Keratinocyte (primary cell): ENCODE results near the gene MDN1. TPM values are rescaled to one million over a fixed set of nuclear protein-coding genes. Genes with fewer than 3 reads are reported as not detected.

Source experiments
- DNase-seq: peaks from one replicate; pipeline ENCODE4 v3.0.0-alpha.2; 2011; ENCODE audit warnings: low read depth, missing footprints, low spot score
- FAIRE-seq: peaks from 2 replicates; lab custom pipeline; 2011; peaks lifted over from hg19 to GRCh38; lab: Jason Lieb, UNC
- H2AFZ ChIP-seq: 2 replicates; pipeline ENCODE4 v1.6.0; 2012; ENCODE audit warnings: low read length, control low read depth, inconsistent platforms; ENCODE audit not compliant: control insufficient read depth
- H3K27ac ChIP-seq: 2 replicates; pipeline ENCODE4 v1.5.1; 2011; ENCODE audit warnings: low read length; ENCODE audit not compliant: control insufficient read depth, insufficient read depth
- H3K27me3 ChIP-seq: 3 replicates; pipeline ENCODE4 v1.6.0; 2011; ENCODE audit warnings: low read length; ENCODE audit not compliant: control insufficient read depth, insufficient read depth; ENCODE audit errors: extremely low read depth
- H3K36me3 ChIP-seq, 2 experiments: 2 replicates in 1 of 2; 3 replicates in 1 of 2; pipeline ENCODE4 v1.5.1; 2011; ENCODE audit warnings: low read length in 2 of 2, mild to moderate bottlenecking in 1 of 2; ENCODE audit not compliant: control insufficient read depth in 2 of 2, insufficient read depth in 2 of 2; ENCODE audit errors: extremely low read depth in 1 of 2
- H3K4me1 ChIP-seq: 3 replicates; pipeline ENCODE4 v1.5.1; 2011; ENCODE audit warnings: low read length; ENCODE audit not compliant: control insufficient read depth, insufficient read depth; ENCODE audit errors: extremely low read depth
- H3K4me2 ChIP-seq: 3 replicates; pipeline ENCODE4 v1.6.0; 2011; ENCODE audit warnings: low read depth, low read length; ENCODE audit not compliant: control insufficient read depth, insufficient read depth; ENCODE audit errors: extremely low read depth
- H3K4me3 ChIP-seq, 3 experiments: fragments of 200-600 bp in 1 of 3; sonication (generic) in 1 of 3; 2 replicates in 2 of 3; 3 replicates in 1 of 3; pipeline ENCODE4 v1.5.1; 2011 to 2016; ENCODE audit warnings: low read length in 3 of 3, mild to moderate bottlenecking in 3 of 3, control low read depth in 2 of 3, inconsistent platforms in 1 of 3, low read depth in 1 of 3, mixed read lengths in 1 of 3, mixed run types in 1 of 3, moderate library complexity in 1 of 3; ENCODE audit not compliant: control insufficient read depth in 2 of 3, insufficient read depth in 2 of 3; ENCODE audit errors: extremely low read depth in 1 of 3
- H3K79me2 ChIP-seq: 2 replicates; pipeline ENCODE4 v1.6.0; 2012; ENCODE audit warnings: low read length; ENCODE audit not compliant: control insufficient read depth, insufficient read depth
- H3K9ac ChIP-seq: 3 replicates; pipeline ENCODE4 v1.6.0; 2011; ENCODE audit warnings: low read length; ENCODE audit not compliant: control insufficient read depth, insufficient read depth; ENCODE audit errors: extremely low read depth
- H3K9me1 ChIP-seq: 3 replicates; pipeline ENCODE4 v1.6.0; 2011; ENCODE audit warnings: low read length; ENCODE audit not compliant: control insufficient read depth, insufficient read depth; ENCODE audit errors: extremely low read depth
- H3K9me3 ChIP-seq: 2 replicates; pipeline ENCODE4 v1.5.1; 2012; ENCODE audit warnings: low read depth, low read length; ENCODE audit not compliant: control insufficient read depth
- H4K20me1 ChIP-seq: 3 replicates; pipeline ENCODE4 v1.6.0; 2011; ENCODE audit warnings: low read length; ENCODE audit not compliant: control insufficient read depth, insufficient read depth; ENCODE audit errors: extremely low read depth
- EZH2 ChIP-seq: IDR thresholded peaks from one replicate; pipeline ENCODE4 v1.6.1; 2012; ENCODE audit warnings: inconsistent platforms, mild to moderate bottlenecking, low read length, moderate library complexity
- dilution Hi-C: fragments of 300-500 bp; cut with MboI; formaldehyde crosslinking; loops from one replicate; pipeline ENCODE4 v1.7.0; 2020; ENCODE audit warnings: low sequenced_read_pairs; ENCODE audit not compliant: extremely low pct_ligation_motif_present
- polyA plus RNA-seq, 5 experiments: library from polyadenylated mRNA; depleted of rRNA in 3 of 5; stranded (reverse) in 3 of 5; stranded (forward) in 1 of 5; unstranded in 1 of 5; fragments of >200 nt; gene quantifications; 1 replicate in 1 of 5; 2 replicates in 3 of 5; 3 replicates in 1 of 5; pipeline versions ENCODE4 v1.2.1 to v1.2.3, GENCODE V29; 2011 to 2012; ENCODE audit warnings: missing spikeins in 2 of 5, low read depth in 1 of 5, low replicate concordance in 1 of 5
- TF ChIP-seq, protein P1 (sequence below), 3 experiments: IDR thresholded peaks in 1 of 3; conservative IDR thresholded peaks in 1 of 3; optimal IDR thresholded peaks in 1 of 3; 2 replicates in 2 of 3; 3 replicates in 1 of 3; pipeline versions ENCODE3 to v1.5.1; 2011; ENCODE audit warnings: low read length in 3 of 3, mild to moderate bottlenecking in 3 of 3, moderate library complexity in 2 of 3, control low read depth in 1 of 3, inconsistent platforms in 1 of 3; ENCODE audit not compliant: insufficient read depth in 2 of 3; ENCODE audit errors: extremely low read depth in 1 of 3

MDN1 gene
- polyA plus RNA-seq, 1 donor (not counting 4 experiments of a cell fraction or from before 2014, with no cell fraction given): 16.0 TPM

DNA sequence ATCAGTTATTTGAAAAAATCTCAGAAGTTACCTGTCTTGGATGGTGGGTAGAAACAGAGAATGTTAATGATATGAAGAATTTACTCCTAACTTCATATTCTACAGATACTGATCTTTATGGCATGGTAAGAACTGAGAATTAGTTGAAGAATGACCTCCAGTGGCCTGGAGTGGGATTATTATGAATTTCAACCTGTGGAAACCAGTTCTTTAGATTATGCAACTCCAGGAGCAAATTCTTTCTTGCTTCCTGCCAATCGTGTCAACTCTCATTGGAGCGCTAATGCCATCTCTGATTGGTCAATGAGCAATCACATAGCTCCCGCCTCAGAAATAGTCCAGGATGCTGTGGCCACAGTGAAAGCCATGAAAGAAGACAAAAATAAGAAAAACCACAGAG lies 221.6 kb downstream of the MDN1 start:
- H3K9me1 ChIP-seq: no peaks in the 10 kb centered on the region
- TF ChIP-seq, protein P1, sequence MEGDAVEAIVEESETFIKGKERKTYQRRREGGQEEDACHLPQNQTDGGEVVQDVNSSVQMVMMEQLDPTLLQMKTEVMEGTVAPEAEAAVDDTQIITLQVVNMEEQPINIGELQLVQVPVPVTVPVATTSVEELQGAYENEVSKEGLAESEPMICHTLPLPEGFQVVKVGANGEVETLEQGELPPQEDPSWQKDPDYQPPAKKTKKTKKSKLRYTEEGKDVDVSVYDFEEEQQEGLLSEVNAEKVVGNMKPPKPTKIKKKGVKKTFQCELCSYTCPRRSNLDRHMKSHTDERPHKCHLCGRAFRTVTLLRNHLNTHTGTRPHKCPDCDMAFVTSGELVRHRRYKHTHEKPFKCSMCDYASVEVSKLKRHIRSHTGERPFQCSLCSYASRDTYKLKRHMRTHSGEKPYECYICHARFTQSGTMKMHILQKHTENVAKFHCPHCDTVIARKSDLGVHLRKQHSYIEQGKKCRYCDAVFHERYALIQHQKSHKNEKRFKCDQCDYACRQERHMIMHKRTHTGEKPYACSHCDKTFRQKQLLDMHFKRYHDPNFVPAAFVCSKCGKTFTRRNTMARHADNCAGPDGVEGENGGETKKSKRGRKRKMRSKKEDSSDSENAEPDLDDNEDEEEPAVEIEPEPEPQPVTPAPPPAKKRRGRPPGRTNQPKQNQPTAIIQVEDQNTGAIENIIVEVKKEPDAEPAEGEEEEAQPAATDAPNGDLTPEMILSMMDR (optimal IDR thresholded peaks at IDR 0.05 in 1 of 3, IDR thresholded peaks at IDR 0.05 in 1 of 3, conservative IDR thresholded peaks at IDR 0.05 in 1 of 3; ENCODE audit: extremely low read depth in 1 of 3, insufficient read depth in 2 of 3, low read length in 3 of 3): peak in 1 of 3 experiments; percentile 7
- TF ChIP-seq EZH2: no peak
- FAIRE-seq: peak; percentile 5
- H3K36me3 ChIP-seq: no peaks in the 10 kb centered on the region
- no peaks in the 10 kb centered on the region for H3K79me2 ChIP-seq
- no peaks in the 10 kb centered on the region for H3K9me3 ChIP-seq
- no peak overlapping the region for H3K4me2 ChIP-seq
- H3K4me1 ChIP-seq: no peaks in the 10 kb centered on the region
- H4K20me1 ChIP-seq: no peaks in the 10 kb centered on the region
- H3K4me3 ChIP-seq: no peak overlapping the region
- dilution Hi-C loops: no loop called here
- DNase-seq: no peak
- no peak overlapping the region for H2AFZ ChIP-seq
- H3K27ac ChIP-seq: no peak overlapping the region
- H3K9ac ChIP-seq: no peak overlapping the region
- no peaks in the 10 kb centered on the region for H3K27me3 ChIP-seq

DNA sequence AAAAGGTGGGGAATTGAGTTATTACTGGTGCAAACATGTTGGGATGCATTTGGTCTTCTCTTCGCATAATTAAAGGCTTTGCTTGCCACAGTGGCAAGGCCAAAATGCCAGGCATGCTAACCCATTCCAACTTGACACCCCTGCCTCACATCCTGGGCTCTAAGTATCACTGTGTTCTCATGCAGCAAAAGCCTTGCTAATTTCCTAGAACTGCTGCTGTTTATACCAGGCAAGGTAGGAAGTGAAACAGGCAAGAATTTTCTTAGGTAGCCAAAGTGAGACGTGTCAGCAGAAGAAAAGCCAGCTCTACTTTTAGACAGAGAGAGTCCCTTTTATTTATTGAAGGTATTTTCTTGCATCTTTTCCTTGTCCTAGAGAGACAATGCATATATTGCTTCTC lies 222.2 kb downstream of the MDN1 start:
- Histone ChIP-seq H3K36me3 (no peaks in the 10 kb centered on the region), H3K27me3 (no peaks in the 10 kb centered on the region), H3K9ac (no peak overlapping the region), H3K4me1 (no peaks in the 10 kb centered on the region), H3K27ac (no peak overlapping the region), H2AFZ (no peak overlapping the region), H3K4me2 (no peak overlapping the region), H3K9me1 (no peaks in the 10 kb centered on the region), H4K20me1 (no peaks in the 10 kb centered on the region), H3K9me3 (no peaks in the 10 kb centered on the region), H3K4me3 (no peak overlapping the region), H3K79me2 (no peaks in the 10 kb centered on the region)
- dilution Hi-C loops: no loop called here
- no peak for FAIRE-seq
- no peak for DNase-seq
- no peak for TF ChIP-seq EZH2
- TF ChIP-seq, protein P1 (optimal IDR thresholded peaks at IDR 0.05 in 1 of 3, IDR thresholded peaks at IDR 0.05 in 1 of 3, conservative IDR thresholded peaks at IDR 0.05 in 1 of 3; ENCODE audit: extremely low read depth in 1 of 3, insufficient read depth in 2 of 3, low read length in 3 of 3): no peak
